GM19372 (cell line): ENCODE results near the gene IQSEC2.

Source experiments
- ATAC-seq: cut with Tn5 transposase; IDR thresholded peaks from one replicate; pipeline ENCODE4 v1.9.1; 2021; ENCODE audit warnings: mild to moderate bottlenecking, low read depth, moderate library complexity; ENCODE audit not compliant: unreplicated experiment

IQSEC2 gene

DNA sequence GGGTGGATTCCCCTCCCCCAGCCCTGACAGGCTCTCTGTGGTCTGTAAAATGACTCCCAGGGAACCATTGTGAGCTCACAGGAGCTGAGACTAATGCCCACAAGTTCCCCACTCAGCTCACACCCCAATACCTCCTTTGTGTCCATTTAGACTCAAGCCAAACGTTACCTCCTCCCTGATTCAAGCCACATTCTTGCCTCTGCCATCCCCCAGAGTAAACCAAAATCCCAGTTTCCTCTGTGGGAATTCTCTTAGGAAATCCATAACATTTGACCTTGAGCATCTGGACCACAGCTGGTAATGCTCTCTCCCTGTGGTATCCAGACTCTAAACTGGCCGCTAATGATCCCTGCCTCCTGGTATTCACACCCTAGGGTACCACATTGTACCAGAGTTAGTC, 30.1 kb downstream of the IQSEC2 start:
- ATAC-seq = no peak

DNA sequence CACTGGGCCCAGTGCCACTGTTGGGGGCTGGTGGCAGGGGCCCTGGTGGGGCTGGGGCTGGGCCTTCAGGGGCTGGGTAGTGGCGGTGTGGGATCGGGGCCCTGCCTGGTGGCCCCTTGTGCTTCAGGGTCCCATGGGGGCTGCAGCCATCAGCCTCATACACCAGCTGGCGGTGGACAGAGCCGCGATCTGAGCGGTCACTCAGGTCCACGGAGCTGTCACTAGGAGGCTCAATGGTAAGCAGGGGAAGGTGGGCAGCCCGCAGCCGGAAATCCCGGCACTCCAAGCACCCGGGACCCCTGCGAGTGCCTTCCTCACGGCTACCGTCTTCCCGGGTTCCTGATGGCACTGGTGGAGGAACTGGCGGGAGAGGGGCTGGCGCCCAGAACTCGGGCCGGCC, 30.8 kb downstream of the IQSEC2 start:
- ATAC-seq = no peak

GRCh38 chrX:53249408-53250042, 31.9 kb downstream of the IQSEC2 start:
- no peak for ATAC-seq

GRCh38 chrX:53247928-53248327, 33.5 kb downstream of the IQSEC2 start:
- no peak for ATAC-seq

DNA sequence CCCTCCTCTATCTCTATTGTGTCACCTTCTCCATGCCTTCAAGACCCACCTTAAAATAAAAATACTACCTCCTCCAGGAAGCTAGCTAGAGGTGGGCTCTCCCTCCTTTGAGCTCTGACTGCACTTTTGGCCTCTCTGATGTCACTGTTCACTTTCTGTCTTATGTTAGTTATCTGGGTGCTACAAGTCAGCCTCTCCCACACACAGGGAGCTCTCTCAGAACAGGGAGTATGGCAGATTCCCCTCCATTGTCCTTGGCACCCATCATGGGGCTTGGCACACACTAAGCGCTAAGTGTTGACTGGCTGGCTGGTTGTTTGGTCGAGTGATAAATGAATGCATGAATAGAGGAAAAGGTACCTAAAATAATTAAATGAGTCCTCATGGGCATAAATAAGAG, 35.2 kb downstream of the IQSEC2 start:
- ATAC-seq = no peak

- ATAC-seq = no peak
These were observed 36.8 kb downstream of the IQSEC2 start for GRCh38 chrX:53244610-53245009.

DNA sequence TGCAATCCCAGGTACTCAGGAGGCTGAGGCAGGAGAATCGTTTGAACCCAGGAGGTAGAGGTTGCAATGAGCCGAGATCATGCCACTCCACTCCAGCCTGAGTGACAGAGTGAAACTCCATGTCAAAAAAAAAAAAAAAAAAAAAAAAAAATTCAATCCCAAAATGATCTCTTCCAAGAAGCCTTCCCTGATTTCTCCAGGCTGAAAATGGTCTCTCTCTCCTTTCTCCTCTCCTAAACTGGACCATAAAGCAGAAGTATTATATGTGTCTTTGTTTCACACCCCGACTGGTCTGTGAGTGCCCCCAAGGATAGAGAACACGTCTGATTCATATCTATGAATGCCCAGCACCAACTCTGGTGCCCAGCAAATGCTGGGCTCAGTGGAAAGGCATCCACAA, 39.1 kb downstream of the IQSEC2 start:
- ATAC-seq = no peak

DNA sequence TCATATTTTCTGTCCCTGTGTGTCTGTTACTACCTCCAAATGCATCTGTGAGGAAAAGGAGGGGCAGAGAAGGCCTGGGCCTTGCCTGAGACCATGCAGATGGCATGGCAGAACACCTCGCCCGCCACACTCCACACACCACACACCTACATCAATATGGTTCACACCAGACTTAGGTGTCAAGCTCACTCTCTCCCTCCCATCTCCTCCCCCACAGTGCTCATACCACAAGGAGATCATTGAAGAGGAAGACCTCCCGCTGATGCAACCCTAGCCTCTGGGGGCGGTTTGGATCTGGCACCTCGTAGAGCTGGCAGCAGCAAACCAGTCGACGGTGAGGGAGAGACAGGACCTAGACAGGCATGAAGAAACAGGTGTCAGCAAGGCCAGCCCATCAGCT, 39.8 kb downstream of the IQSEC2 start:
- ATAC-seq = no peak

- ATAC-seq = no peak
These were observed 41.9 kb downstream of the IQSEC2 start for GRCh38 chrX:53239474-53239873.

DNA sequence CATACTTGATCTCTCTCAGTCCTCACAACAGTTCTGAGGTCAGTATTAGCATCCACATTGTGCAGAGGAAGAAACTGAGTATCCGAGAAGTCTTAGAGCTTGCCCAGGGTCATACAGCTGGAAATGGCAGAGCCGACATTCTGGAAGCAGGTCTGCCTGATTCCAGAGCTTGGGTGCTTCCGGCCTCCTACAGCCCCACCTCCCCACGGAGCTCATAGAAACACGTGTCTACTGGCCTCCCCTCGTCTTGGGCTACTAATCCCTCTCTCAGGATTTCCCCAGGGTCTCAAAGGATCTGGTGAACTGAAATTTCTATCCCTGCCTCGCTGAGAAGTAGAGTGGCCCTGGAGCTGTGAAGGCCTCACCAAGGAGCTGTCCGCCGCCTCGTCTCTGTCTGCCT, 44.3 kb downstream of the IQSEC2 start:
- no peak for ATAC-seq

- ATAC-seq = no peak
These were observed 45.2 kb downstream of the IQSEC2 start for GRCh38 chrX:53236025-53236679.

- ATAC-seq = no peak
These were observed 45.8 kb downstream of the IQSEC2 start for GRCh38 chrX:53235566-53235965.

GRCh38 chrX:53234484-53234883, 46.9 kb downstream of the IQSEC2 start:
- no peak for ATAC-seq

DNA sequence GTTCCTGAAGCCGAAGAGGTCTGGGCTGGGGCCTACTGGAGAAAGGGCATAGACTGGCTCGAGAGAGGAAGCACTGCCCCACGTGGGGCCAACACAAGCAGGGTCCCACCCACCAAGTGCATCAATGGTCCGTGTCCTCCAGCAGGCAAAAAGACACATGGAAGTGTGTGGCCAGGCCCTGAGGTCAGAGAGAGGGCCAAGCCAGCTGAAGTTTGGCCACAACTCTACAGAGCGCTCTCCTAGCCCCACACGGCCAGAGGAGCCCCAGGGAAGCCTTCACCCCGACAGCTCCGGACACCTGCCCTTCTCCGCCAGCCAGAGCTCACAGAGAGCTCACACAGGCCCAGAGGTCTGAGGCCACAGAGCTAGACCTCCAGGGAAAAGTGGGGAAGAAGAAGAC, 47.8 kb downstream of the IQSEC2 start:
- ATAC-seq = no peak

DNA sequence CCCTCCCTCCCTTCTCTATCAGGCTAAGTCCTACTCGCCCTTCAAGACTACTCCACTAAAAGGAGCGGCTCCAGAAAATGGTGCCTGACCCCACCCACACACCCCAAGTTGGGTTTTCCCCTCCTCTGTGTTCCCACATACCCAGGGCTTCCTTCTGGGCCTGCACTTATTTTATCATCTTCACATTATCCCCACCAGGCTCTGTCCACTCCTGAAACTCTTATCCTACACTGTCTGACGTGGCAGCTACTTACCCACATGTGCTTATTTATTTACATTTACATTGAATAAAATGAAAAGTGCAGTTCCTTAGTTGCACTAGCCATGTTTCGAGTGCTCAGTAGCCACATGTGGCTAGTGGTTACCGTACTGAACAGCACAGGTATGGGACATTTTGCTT, 51.3 kb downstream of the IQSEC2 start:
- no peak for ATAC-seq

GRCh38 chrX:53227224-53227765, 54.1 kb downstream of the IQSEC2 start:
- ATAC-seq = no peak

GRCh38 chrX:53224860-53225797, 56.3 kb downstream of the IQSEC2 start, which contains the start of gene KDM5C:
TSS of gene KDM5C (minus strand) at chrX:53225207. CDS start at chrX:53224889, 318 bp downstream.
- ATAC-seq = no peak

DNA sequence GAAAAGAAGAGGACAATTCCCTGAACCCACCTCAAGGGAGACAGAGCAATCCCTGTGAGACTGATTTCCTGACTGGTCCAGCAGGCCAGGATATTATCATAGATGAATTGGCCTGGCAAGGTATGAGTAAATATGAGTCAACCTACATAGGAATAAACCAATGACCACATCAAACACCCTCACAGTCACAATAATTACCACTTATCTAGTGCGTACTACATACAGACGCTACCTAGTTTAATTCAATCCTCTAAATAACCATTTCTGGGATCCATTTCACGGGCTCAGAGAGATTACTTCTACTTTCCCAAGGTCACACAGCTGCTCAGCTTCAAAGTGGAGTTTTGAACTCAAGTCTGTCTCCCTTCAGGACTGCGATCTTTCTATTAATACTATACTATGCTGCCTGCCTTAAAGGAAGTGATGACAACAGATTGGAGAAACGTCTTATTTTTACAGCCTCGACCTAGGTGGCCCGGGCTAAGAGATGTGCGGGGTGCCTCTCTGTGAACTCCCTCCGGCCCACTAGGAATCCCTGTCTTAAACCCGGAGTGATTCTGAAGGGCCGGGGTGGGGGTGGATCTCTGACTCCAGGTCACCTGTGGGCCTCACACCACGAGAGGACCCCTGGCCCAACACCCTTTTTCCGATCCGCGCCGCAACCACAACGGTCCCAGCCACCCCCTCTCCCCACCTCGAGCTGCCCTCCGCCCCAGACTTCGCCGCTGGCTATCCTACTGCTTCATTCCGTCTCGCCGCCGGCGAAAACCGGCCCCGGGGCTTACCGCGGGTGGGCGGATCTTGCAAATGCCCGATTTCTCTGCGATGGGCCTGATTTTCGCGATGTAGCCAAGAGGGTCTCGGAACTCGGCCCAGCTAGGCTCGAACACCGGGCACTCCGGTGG, 57.2 kb downstream of the IQSEC2 start:
- no peak for ATAC-seq

- no peak for ATAC-seq
These were observed 58.2 kb downstream of the IQSEC2 start for GRCh38 chrX:53223068-53223693.
